Caki2 (cell line): ENCODE results near the gene LRRC9. TPM values are rescaled to one million over a fixed set of nuclear protein-coding genes. Genes with fewer than 3 reads are reported as not detected.
"Not testable (repeated sequence)": the region's sequence is repeated elsewhere in the genome, so short reads cannot be mapped to it uniquely, and the experiment has no call there.

Experiments used
- DNase-seq: peaks from one replicate; pipeline ENCODE4 v3.0.0-alpha.2; 2015; ENCODE audit warnings: low read depth
- in situ Hi-C: cut with HindIII; loops from 2 replicates; pipeline ENCODE4 v1.10.0; 2016; ENCODE audit warnings: low sequenced_read_pairs, low pct_unique_long_range_greater_than_20kb, mixed read lengths
- total RNA-seq: library from RNA; depleted of rRNA; stranded (reverse); fragments of >200 nt; shearing (Covaris generic); gene quantifications from 2 replicates; pipeline ENCODE4 v1.2.3, GENCODE V29; 2014; ENCODE audit warnings: low replicate concordance; rRNA removed

Gene LRRC9
- total RNA-seq, 1 experiment from 2014 or later = not detected

- no peak for DNase-seq
- in situ Hi-C loops = no loop called here
Observed at GRCh38 chr14:60093606-60094005, 173.7 kb downstream of the LRRC9 start.

GRCh38 chr14:60094306-60094897 lies 174.5 kb downstream of the LRRC9 start:
- peak; percentile 53 for DNase-seq
- in situ Hi-C loops = no loop called here

GRCh38 chr14:60095231-60095630 lies 175.3 kb downstream of the LRRC9 start:
- in situ Hi-C loops = no loop called here
- no peak for DNase-seq

GRCh38 chr14:60095781-60096450 lies 176.0 kb downstream of the LRRC9 start:
- DNase-seq = no peak
- in situ Hi-C loops = no loop called here

GRCh38 chr14:60097974-60098373 lies 178.0 kb downstream of the LRRC9 start:
- no peak for DNase-seq
- in situ Hi-C loops = no loop called here

- DNase-seq, in situ Hi-C loops: not testable (repeated sequence)
Observed at GRCh38 chr14:60099855-60100254, 179.9 kb downstream of the LRRC9 start.

GRCh38 chr14:60101786-60102185 lies 181.8 kb downstream of the LRRC9 start:
- no peak for DNase-seq
- in situ Hi-C loops = no loop called here

GRCh38 chr14:60102389-60102788 lies 182.4 kb downstream of the LRRC9 start:
- DNase-seq = no peak

GRCh38 chr14:60106339-60106738 lies 186.4 kb downstream of the LRRC9 start:
- no peak for DNase-seq
- in situ Hi-C loops = no loop called here

More at GRCh38 chr14:60102389-60102788, 182.4 kb downstream of the LRRC9 start:
- in situ Hi-C loops = no loop called here

- in situ Hi-C loops = no loop called here
Observed at GRCh38 chr14:60107477-60107876, 187.5 kb downstream of the LRRC9 start.

GRCh38 chr14:60111732-60112131 lies 191.8 kb downstream of the LRRC9 start:
- DNase-seq = no peak
- in situ Hi-C loops = no loop called here

More at GRCh38 chr14:60107477-60107876, 187.5 kb downstream of the LRRC9 start:
- DNase-seq = no peak

Other genes starting within 250 kb of the LRRC9 start
- not detected in 2 replicates for gene RTN1, start 49.4 kb upstream of the LRRC9 start, total RNA-seq
- gene PCNX4, start 171.8 kb downstream of the LRRC9 start, total RNA-seq = 30.7 and 58.9 TPM in 2 replicates
- gene DHRS7, start 245.3 kb downstream of the LRRC9 start, total RNA-seq = 63.4 and 83.1 TPM in 2 replicates